Measurements from ENCODE around the gene OR51B5. TPM values are rescaled to one million over a fixed set of nuclear protein-coding genes. Genes with fewer than 3 reads are reported as not detected.
"Not testable (repeated sequence)": the region's sequence is repeated elsewhere in the genome, so short reads cannot be mapped to it uniquely, and the experiment has no call there.

OR51B5 gene
- polyA plus RNA-seq, 3 donors = not detected

DNA sequence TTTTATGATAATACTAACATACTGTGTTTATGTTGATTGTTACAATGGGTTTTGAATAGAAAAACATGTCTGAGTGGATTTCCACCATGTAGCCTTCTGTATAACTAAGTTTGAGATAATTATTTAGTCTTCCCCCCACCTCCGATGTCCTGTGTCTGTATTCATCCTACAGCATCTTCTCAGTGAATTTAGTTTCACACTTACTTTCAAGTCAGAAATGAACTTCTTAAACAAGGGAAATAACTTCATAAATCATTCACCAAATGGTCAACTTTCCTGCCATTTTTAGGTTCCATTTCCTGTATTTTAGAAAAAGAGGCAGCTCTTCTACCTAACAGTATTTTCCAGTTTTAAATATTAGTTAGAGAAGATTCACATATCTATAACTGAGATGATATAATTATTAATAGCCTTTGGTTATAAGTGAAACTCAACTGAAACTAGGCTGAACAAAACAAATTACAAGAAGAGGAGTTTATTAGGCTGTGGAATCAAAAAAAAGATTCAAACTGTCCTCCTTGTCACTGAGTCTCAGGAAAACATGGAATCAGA is 3.5 kb downstream of the OR51B5 start:
- no peak overlapping the region for H3K27ac ChIP-seq (ENCODE audit: low read depth, low read length)
- 69 to 83% (median 71%) methylated on average over 1 of the region's 1 CpG for WGBS, 3 donors

DNA sequence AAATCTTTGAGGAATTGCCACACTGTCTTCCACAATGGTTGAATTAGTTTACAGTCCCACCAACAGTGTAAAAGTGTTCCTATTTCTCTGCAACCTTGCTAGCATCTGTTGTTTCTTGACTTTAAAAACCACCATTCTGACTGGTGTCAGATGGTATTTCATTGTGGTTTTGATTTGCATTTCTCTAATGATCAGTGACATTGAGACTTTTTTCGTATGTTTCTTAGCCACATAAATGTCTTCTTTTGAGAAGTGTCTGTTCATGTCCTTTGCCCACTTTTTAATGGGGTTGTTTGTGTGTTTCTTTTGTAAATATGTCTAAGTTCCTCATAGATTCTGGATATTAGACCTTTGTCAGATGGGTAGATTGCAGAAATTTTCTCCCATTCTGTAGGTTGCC is 6.1 kb downstream of the OR51B5 start:
- H3K27ac ChIP-seq (ENCODE audit: low read depth, low read length) = not testable (repeated sequence)
- WGBS, 3 donors = 59 to 76% (median 67%) methylated on average over 1 of the region's 1 CpG

DNA sequence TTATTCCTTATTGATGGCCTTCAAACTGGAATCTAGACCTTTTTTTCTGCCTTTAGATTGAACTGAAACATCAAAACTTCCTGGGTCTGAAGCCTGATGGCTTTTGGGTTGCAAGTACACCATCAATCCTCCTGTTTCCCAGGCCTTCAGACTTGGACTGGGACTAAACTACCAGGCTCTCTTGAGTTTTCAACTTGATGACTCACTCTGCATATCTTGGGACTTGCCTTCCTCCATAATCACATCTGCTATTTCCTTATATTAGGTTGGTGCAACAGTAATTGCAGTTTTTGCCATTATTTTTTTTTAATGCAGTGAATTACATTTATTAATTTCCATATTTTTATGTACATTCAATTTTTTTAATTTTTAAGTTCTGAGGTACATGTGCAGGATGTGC is 7.0 kb downstream of the OR51B5 start:
- H3K27ac ChIP-seq (ENCODE audit: low read depth, low read length) = no peak overlapping the region

GRCh38 chr11:5335170-5335569 is 8.2 kb downstream of the OR51B5 start:
- WGBS, 3 donors = 37 to 43% (median 40%) methylated on average over 1 of the region's 1 CpG
- H3K27ac ChIP-seq (ENCODE audit: low read depth, low read length) = no peak overlapping the region

DNA sequence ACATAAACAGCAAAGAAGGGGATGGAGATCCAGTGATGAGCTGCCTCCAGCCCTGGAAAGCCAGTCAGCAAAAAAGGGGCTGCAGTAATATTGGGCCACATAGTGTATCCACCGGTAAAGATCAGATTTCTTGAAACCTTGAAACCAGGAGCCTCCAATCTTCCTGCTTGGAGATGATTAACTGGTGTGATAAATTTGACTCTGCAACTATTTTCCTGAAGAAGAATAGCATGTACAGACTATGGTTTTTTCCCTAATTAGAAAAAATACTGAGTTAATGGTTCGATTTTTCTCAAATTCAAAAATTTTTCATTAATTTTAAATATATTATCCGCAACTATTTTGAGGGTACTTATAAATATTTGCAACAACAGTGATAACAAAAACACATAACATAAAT is 19.1 kb downstream of the OR51B5 start, which contains the start of gene OR51B2:
OR51B2 (minus strand) TSS at position 101 of the 400 bp plus-strand sequence; CDS start at position 101, 0 bp downstream.
- WGBS, 3 donors = 72 to 83% (median 76%) methylated on average over 3 of the region's 3 CpGs
- no peak within 1 kb of the TSS for H3K27ac ChIP-seq (ENCODE audit: low read depth, low read length)

- 58 to 72% (median 70%) methylated on average over 5 of the region's 5 CpGs for WGBS, 3 donors
- no peak overlapping the region for H3K27ac ChIP-seq (ENCODE audit: low read depth, low read length)
Observed at GRCh38 chr11:5317292-5317691, 26.0 kb downstream of the OR51B5 start.

DNA sequence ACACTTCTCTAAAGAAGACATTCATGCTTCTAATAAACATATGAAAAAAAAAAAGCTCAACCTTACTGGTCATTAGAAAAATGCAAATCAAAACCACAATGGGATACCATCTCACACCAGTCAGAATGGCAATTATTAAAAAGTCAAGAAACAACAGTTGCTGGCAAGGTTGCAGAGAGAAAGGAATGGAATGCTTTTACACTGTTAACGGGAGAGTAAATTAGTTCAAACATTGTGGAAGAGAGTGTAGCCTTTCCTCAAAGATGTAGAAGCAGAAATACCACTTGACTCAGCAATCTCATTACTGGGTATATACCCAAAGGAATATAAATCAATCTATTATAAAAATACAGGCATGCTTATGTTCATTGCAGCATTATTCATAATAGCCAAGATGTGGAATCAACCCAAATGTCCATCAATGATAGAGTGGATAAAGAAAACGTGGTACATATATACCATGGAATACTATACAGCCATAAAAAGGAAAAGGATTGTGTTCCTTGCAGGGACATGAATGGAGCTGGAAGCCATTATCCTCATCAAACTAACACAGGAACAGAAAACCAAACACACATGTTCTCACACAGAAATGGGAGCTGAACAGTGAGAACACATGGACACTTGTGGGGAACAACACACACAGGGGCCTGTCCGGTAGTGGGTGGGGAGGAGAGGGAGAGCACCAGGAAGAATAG is 29.8 kb downstream of the OR51B5 start:
- 77 to 83% (median 82%) methylated on average over 3 of the region's 3 CpGs for WGBS, 3 donors
- H3K27ac ChIP-seq (ENCODE audit: low read depth, low read length) = not testable (repeated sequence)

- H3K27ac ChIP-seq (ENCODE audit: low read depth, low read length) = no peak overlapping the region
- 94 to 95% (median 95%) methylated on average over 1 of the region's 1 CpG for WGBS, 3 donors
Observed at GRCh38 chr11:5310423-5310822, 32.9 kb downstream of the OR51B5 start.

DNA sequence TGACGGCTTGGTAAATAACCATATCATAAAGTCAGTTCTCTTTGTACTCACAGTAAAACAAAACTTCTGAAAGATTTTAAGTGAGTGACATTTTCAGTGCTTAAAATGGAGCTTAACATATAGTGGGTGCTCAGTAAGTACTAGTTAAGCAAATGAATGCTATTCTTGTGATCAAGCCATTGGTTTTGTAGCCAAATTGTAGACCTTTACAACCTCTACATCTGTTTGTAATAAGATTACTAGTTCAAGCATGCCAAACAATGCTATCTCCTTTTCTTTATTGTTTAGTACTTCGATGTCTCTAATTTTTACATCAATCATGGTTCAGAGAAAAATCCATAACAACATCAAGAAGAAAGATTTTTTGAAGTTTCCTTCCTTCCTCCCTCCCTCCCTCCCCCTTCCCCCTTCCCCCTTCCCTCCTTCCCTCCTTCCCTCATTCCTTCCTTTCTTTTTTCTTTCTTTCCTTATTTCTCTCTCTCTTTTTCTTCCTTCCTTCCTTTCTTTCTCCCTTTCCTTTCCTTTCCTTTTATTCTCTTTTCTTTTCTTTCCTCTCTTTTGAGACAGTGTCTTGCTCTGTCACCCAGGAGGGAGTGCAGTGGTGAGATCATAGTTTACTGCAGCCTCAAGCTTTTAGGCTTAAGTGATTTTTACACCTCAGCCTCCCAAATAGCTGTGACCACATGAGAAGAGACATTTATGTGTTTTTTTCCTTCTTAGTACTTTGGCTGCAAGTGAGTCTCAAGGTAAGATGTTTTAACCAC is 35.9 kb downstream of the OR51B5 start:
- no peak overlapping the region for H3K27ac ChIP-seq (ENCODE audit: low read depth, low read length)
- WGBS, 3 donors = 58 to 91% (median 75%) methylated on average over 2 of the region's 2 CpGs

DNA sequence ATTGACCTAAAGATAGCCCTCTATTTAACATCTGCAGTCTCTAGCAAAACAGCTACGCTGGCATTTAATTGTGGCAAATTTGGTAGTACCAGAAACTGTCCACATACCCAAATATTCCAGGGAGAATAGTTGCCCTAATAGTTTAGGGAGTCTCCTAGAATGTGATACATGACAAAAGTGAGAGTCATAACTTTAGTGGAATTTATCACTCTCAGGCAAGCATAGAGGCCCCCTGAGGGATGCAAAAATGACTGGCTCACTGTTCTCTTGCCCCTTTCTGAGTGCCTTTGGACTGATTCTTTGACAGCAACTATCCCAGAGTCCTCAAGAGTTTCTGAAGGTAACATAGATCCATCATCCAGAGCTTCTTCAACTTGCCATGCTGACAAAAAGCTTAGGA is 39.3 kb downstream of the OR51B5 start:
- 60 to 92% (median 90%) methylated on average over 1 of the region's 1 CpG for WGBS, 3 donors
- H3K27ac ChIP-seq (ENCODE audit: low read depth, low read length) = no peak overlapping the region

DNA sequence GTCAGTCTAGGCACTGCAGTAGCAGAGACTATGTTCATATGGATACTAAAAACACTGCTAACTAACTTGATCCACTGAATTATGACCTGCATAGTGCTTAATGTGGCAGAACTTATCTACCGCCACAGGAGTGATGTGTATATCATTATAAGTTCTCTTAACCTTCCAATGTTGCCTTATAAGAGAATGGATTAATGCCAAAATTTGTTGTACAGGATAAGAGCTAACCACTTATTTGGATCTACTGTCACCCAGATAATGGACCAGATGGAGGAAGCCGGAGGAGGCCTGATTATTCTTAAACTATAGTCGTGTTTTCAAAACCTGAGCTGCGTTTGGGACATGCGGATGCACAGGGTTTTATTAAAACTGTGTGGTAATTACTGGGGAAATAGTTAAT is 39.7 kb downstream of the OR51B5 start:
- H3K27ac ChIP-seq (ENCODE audit: low read depth, low read length) = no peak overlapping the region
- 70 to 80% (median 71%) methylated on average over 5 of the region's 5 CpGs for WGBS, 3 donors

- WGBS, 3 donors = 70 to 90% (median 90%) methylated on average over 2 of the region's 2 CpGs
- no peak within 1 kb of the TSS for H3K27ac ChIP-seq (ENCODE audit: low read depth, low read length)
Observed at GRCh38 chr11:5301846-5302245, 41.5 kb downstream of the OR51B5 start, which contains the start of gene OR51B4. Gene OR51B4, minus strand, starts transcription at chr11:5301946. Its CDS starts 0 bp downstream, at chr11:5301946.

- no peak overlapping the region for H3K27ac ChIP-seq (ENCODE audit: low read depth, low read length)
- 53 to 64% (median 61%) methylated on average over 3 of the region's 3 CpGs for whole genome bisulfite sequencing, 3 donors
Observed at GRCh38 chr11:5300251-5300650, 43.1 kb downstream of the OR51B5 start.

GRCh38 chr11:5298451-5298850 is 44.9 kb downstream of the OR51B5 start:
- 3 to 76% (median 69%) methylated on average over 1 of the region's 1 CpG for WGBS, 3 donors
- no peak overlapping the region for H3K27ac ChIP-seq (ENCODE audit: low read depth, low read length)

DNA sequence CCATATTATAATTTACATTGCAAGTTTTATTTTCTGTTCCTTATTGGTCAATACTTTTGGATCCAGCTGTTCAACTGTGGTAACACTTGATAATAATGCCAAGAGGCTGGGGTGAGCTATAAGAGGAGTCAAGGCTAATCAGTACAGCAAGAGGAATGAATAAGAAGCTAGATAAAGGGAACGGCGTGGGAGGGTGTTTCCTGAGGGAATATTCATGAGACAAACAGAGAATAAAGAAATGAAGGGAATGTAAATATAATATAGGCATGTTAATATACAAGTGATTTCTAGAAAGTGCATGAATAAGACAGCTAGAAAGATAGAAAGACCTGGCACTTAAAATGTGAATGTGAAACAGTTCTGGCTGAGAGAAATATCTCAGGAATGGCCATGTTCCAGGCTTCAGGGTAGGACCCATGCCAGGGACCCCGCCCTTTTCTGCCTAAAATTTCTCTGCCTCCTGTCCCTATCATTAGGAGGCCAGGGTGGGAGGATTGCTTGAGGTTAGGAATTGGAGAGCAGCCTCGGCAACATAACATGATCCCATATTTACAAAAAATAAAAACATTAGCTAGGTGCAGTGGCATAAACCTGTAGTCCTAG is 45.5 kb downstream of the OR51B5 start:
- no peak overlapping the region for H3K27ac ChIP-seq (ENCODE audit: low read depth, low read length)
- WGBS, 3 donors = 56 to 68% (median 60%) methylated on average over 4 of the region's 4 CpGs

GRCh38 chr11:5294342-5294995 is 48.9 kb downstream of the OR51B5 start:
- WGBS, 3 donors = 92 to 94% (median 92%) methylated on average over 29 to 41 of the region's 41 CpGs

DNA sequence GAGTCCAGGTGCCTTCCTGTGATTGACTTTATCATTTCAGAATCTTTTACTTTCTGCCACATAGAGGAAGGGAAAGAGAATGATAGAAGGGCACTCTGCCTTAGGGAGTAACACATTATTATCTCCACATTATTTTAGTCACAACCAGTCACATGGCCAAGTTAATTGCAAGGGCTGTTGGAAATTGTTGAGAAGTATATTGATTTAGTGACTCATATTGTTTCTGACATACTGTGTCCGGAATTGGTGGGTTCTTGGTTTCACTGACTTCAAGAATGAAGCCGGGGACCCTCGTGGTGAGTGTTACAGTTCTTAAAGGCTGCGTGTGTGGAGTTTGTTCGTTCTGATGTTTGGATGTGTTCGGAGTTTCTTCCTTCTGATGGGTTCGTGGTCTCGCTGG is 50.3 kb downstream of the OR51B5 start:
- no peak overlapping the region for H3K27ac ChIP-seq (ENCODE audit: low read depth, low read length)
- 85 to 91% (median 89%) methylated on average over 8 of the region's 8 CpGs for WGBS, 3 donors

More at GRCh38 chr11:5294342-5294995, 48.9 kb downstream of the OR51B5 start:
- H3K27ac ChIP-seq (ENCODE audit: low read depth, low read length) = not testable (repeated sequence)
